PFSK-1 (cell line): Measurements from ENCODE around the gene ARHGAP25.

Source experiments
- FOXP2 ChIP-seq: optimal IDR thresholded peaks from 2 replicates; pipeline ENCODE3; 2011; ENCODE audit warnings: borderline replicate concordance, control low read depth, inconsistent platforms; ENCODE audit not compliant: insufficient read depth; ENCODE audit errors: extremely low read length, extremely low read depth
- POLR2AphosphoS5 ChIP-seq: IDR thresholded peaks from 2 replicates; pipeline ENCODE4 v1.6.1; 2012; ENCODE audit warnings: low read depth, mild to moderate bottlenecking, control low read depth, low read length, moderate library complexity
- REST ChIP-seq, 2 experiments: IDR thresholded peaks; 2 replicates each; pipeline versions ENCODE4 v1.6.1 to v1.8.0; 2011 to 2012; ENCODE audit warnings: low read depth in 2 of 2, low read length in 2 of 2, control low read depth in 1 of 2, inconsistent platforms in 1 of 2, mild to moderate bottlenecking in 1 of 2, moderate library complexity in 1 of 2; ENCODE audit not compliant: insufficient read depth in 1 of 2
- SIN3A ChIP-seq: IDR thresholded peaks from 2 replicates; pipeline ENCODE4 v1.6.1; 2012; ENCODE audit warnings: mild to moderate bottlenecking, low read length, moderate library complexity, borderline replicate concordance; ENCODE audit not compliant: insufficient read depth
- TAF1 ChIP-seq: IDR thresholded peaks from 2 replicates; pipeline ENCODE4 v1.6.1; 2012; ENCODE audit warnings: low read length, control low read depth, borderline replicate concordance; ENCODE audit not compliant: insufficient read depth

The ARHGAP25 gene

GRCh38 chr2:68767031-68767961 is 32.7 kb downstream of the ARHGAP25 start:
- TF ChIP-seq FOXP2 (no peak), TAF1 (no peak), REST (IDR thresholded peaks at IDR 0.05; ENCODE audit: insufficient read depth in 1 of 2, low read depth in 2 of 2, low read length in 2 of 2) (no peak), POLR2AphosphoS5 (no peak), SIN3A (no peak)

- TF ChIP-seq FOXP2 (no peak), POLR2AphosphoS5 (no peak), REST (IDR thresholded peaks at IDR 0.05; ENCODE audit: insufficient read depth in 1 of 2, low read depth in 2 of 2, low read length in 2 of 2) (no peak), TAF1 (no peak), SIN3A (no peak)
These were observed 33.4 kb downstream of the ARHGAP25 start for GRCh38 chr2:68767996-68768395.

- TF ChIP-seq TAF1 (no peak), FOXP2 (no peak), REST (IDR thresholded peaks at IDR 0.05; ENCODE audit: insufficient read depth in 1 of 2, low read depth in 2 of 2, low read length in 2 of 2) (no peak), SIN3A (no peak), POLR2AphosphoS5 (no peak)
These were observed 33.9 kb downstream of the ARHGAP25 start for GRCh38 chr2:68768461-68768860.

GRCh38 chr2:68768951-68769350 is 34.3 kb downstream of the ARHGAP25 start:
- TF ChIP-seq FOXP2: no peak
- TF ChIP-seq TAF1: no peak
- no peak for TF ChIP-seq SIN3A
- TF ChIP-seq REST (IDR thresholded peaks at IDR 0.05; ENCODE audit: insufficient read depth in 1 of 2, low read depth in 2 of 2, low read length in 2 of 2): no peak
- TF ChIP-seq POLR2AphosphoS5: no peak
